DOHH2 (cell line): Measurements from ENCODE around the gene DEDD.

ENCODE experiments used
- EZH2phosphoT487 ChIP-seq: fragments of 200-600 bp; sonication (generic); IDR thresholded peaks from 2 replicates; pipeline ENCODE4 v1.6.1; 2017; ENCODE audit warnings: borderline replicate concordance, mild to moderate bottlenecking, antibody characterized with exemption, low read length, moderate library complexity, mixed read lengths
- TF ChIP-seq, protein P1 (sequence below): fragments of 200-600 bp; sonication (generic); IDR thresholded peaks from one replicate; pipeline ENCODE4 v1.5.1; 2014; ENCODE audit warnings: antibody characterized with exemption, mild to moderate bottlenecking, low read depth, low read length; ENCODE audit not compliant: poor library complexity, severe bottlenecking

DNA sequence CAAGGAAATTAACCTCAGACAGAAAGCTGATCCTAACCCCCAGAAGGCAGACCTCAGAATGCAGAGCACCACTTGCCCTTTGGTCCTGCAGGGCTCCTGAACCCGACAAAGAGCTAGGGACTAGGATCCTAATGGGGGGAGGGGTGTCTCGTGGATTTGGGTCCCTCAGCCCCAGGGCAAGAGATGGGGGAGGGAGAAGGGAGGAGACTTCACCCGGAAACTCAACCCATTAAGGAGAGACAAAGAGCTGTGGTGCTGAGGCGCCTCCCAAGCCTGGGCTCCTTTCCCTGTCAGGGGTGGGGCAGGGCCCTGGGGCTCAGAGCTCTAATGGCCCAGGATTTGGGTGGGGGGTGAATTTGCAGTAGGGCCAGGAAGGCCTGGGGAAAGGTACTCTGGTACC lies 46.0 kb downstream of the DEDD start:
- TF ChIP-seq, protein P1, sequence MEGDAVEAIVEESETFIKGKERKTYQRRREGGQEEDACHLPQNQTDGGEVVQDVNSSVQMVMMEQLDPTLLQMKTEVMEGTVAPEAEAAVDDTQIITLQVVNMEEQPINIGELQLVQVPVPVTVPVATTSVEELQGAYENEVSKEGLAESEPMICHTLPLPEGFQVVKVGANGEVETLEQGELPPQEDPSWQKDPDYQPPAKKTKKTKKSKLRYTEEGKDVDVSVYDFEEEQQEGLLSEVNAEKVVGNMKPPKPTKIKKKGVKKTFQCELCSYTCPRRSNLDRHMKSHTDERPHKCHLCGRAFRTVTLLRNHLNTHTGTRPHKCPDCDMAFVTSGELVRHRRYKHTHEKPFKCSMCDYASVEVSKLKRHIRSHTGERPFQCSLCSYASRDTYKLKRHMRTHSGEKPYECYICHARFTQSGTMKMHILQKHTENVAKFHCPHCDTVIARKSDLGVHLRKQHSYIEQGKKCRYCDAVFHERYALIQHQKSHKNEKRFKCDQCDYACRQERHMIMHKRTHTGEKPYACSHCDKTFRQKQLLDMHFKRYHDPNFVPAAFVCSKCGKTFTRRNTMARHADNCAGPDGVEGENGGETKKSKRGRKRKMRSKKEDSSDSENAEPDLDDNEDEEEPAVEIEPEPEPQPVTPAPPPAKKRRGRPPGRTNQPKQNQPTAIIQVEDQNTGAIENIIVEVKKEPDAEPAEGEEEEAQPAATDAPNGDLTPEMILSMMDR = no peak
- TF ChIP-seq EZH2phosphoT487 = no peak
